ENCODE data around the gene SLC8A1.

GRCh38 chr2:40384233-40384632 is 67.7 kb downstream of the SLC8A1 start:
- no peak for TF ChIP-seq CTCF (IDR thresholded peaks at IDR 0.05)
- no peak for TF ChIP-seq POLR2A (IDR thresholded peaks at IDR 0.05)
- no peak for TF ChIP-seq EP300 (IDR thresholded peaks at IDR 0.05)

All from tibial nerve (tissue), 4 donors.